Measurements from ENCODE around the gene POLR2H. TPM values are rescaled to one million over a fixed set of nuclear protein-coding genes. Genes with fewer than 3 reads are reported as not detected.

Gene POLR2H
- polyA plus RNA-seq (2011; rRNA removed) (81.2 and 94.4 TPM in 2 replicates), polyA minus RNA-seq (2011; rRNA and poly(A)+ RNA removed) (36.9 and 42.9 TPM in 2 replicates)

DNA sequence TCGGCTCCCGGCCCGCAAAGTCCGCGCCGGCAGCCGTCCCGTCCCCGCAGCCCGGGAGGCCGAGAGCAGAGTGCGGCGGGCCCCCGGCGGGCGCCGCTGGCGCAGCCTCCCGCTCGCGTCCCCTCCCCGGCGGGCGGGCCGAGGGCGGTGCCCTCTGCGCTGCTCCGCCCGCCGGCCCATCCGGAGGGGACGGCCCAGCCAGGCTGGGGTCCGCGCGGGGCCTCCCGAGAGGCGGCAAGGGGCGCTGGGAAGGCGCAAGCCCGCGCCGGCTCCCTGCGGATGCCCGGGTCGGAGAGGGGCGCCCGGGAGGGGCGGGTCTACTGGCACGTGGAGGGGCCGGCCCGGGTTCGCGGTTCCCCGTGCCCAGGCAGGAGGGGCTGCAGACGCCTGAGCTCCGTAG lies at the start of gene POLR2H, which contains the start of gene CLCN2:
TSS of gene POLR2H (plus strand) at position 179 of the 400 bp plus-strand sequence. CDS start 1,783 bp downstream, outside the sequence.
TSS of gene CLCN2 (minus strand) at position 74 of the 400 bp plus-strand sequence. CDS start 126 bp downstream, outside the sequence.
- ChIA-PET POLR2A (interaction anchor here (0.7 to 1.3 kb wide), 3 partner anchors 46 to 1649 kb away, joined by 3 to 4 read pairs (median 4); no protein-coding TSS in a partner anchor), CTCF (interaction anchor here (1.6 to 1.8 kb wide), 2 partner anchors 8 to 10 kb away, joined by 6 to 12 read pairs; no protein-coding TSS in a partner anchor)
- H3K27ac ChIP-seq (ENCODE audit: low read depth, low read length), result peak within 1 kb of the TSS; percentile 73
- TF ChIP-seq, protein P1, sequence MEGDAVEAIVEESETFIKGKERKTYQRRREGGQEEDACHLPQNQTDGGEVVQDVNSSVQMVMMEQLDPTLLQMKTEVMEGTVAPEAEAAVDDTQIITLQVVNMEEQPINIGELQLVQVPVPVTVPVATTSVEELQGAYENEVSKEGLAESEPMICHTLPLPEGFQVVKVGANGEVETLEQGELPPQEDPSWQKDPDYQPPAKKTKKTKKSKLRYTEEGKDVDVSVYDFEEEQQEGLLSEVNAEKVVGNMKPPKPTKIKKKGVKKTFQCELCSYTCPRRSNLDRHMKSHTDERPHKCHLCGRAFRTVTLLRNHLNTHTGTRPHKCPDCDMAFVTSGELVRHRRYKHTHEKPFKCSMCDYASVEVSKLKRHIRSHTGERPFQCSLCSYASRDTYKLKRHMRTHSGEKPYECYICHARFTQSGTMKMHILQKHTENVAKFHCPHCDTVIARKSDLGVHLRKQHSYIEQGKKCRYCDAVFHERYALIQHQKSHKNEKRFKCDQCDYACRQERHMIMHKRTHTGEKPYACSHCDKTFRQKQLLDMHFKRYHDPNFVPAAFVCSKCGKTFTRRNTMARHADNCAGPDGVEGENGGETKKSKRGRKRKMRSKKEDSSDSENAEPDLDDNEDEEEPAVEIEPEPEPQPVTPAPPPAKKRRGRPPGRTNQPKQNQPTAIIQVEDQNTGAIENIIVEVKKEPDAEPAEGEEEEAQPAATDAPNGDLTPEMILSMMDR (IDR thresholded peaks at IDR 0.05; ENCODE audit: low read depth, low read length), result no peak
- no peaks in the 10 kb centered on the region for H3K9me3 ChIP-seq (ENCODE audit: control insufficient read depth, insufficient read depth, low read length)
- no peak for DNase-seq (ENCODE audit: low read depth, low spot score)
- H3K27me3 ChIP-seq (ENCODE audit: control insufficient read depth, insufficient read depth, low read length), result no peaks in the 10 kb centered on the region
- peak within 1 kb of the TSS; percentile 81 for H3K4me3 ChIP-seq (ENCODE audit: low read depth, low read length)

GRCh38 chr3:184314363-184314699 lies 47.2 kb upstream of the POLR2H start, which contains the start of gene EIF4G1:
Gene EIF4G1, plus strand, starts transcription at chr3:184314606. Its CDS starts 1,191 bp downstream, at chr3:184315797.
- H3K9me3 ChIP-seq (ENCODE audit: control insufficient read depth, insufficient read depth, low read length), result peaks cover 3% of the 10 kb centered on the region; the same call in 1 of the 2 replicates
- TF ChIP-seq, protein P1 (IDR thresholded peaks at IDR 0.05; ENCODE audit: low read depth, low read length), result no peak
- peak within 1 kb of the TSS; percentile 90 for H3K4me3 ChIP-seq (ENCODE audit: low read depth, low read length)
- H3K27ac ChIP-seq (ENCODE audit: low read depth, low read length), result peak within 1 kb of the TSS; percentile 77
- H3K27me3 ChIP-seq (ENCODE audit: control insufficient read depth, insufficient read depth, low read length), result no peaks in the 10 kb centered on the region
- DNase-seq (ENCODE audit: low read depth, low spot score), result peak; percentile 87
- ChIA-PET POLR2A (interaction anchor here (1.1 kb wide), 1 partner anchor 8 kb away, joined by 3 read pairs; no protein-coding TSS in a partner anchor), CTCF (no interaction called here)

DNA sequence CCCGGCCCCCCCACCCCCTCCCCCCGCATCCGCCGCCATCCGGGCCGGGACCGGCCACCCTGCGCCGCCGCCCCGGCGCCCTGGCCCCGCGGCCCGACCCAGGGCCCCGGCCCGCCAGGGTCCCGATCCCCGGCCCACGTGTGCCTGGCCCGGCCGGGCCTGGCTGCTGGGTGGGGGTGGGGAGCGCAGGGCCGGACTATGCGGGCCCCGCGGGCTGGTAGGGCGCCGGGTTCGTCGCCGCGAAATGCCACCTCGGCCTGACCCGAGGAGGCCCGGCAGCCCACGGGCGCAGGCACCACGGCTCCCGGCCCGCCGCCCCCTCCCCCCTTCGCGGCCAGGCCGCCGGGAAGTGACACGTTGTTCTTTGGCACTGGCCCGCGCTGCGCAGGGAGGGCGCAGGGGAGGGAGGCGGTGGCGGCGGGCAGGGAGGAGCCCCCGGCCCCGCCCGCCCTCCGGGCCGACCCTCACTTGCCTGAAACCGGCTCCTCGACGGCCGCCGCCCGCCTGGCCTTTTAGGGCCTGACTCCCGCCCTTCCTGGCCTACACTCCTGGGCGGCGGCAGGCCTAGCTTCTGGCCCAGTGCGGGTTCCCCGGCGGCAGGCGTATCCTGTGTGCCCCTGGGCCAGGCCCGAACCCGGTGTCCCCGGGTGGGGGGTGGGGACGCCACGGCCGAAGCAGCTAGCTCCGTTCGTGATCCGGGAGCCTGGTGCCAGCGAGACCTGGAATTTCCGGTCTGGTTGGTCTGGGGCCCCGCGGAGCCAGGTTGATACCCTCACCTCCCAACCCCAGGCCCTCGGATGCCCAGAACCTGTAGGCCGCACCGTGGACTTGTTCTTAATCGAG lies 46.6 kb upstream of the POLR2H start:
- Histone ChIP-seq H3K4me3 (ENCODE audit: low read depth, low read length) (peak overlapping the region; percentile 90), H3K27ac (ENCODE audit: low read depth, low read length) (peak overlapping the region; percentile 77), H3K9me3 (ENCODE audit: control insufficient read depth, insufficient read depth, low read length) (peaks cover 3% of the 10 kb centered on the region; the same call in 1 of the 2 replicates), H3K27me3 (ENCODE audit: control insufficient read depth, insufficient read depth, low read length) (no peaks in the 10 kb centered on the region)
- POLR2A ChIA-PET, result interaction anchor here (0.9 to 1.6 kb wide), 5 partner anchors 11 to 65 kb away, joined by 3 to 7 read pairs (median 3); partner anchors contain the start of genes CLCN2, EEF1AKMT4, FAM131A and POLR2H
- CTCF ChIA-PET, result no interaction called here
- DNase-seq (ENCODE audit: low read depth, low spot score), result no peak
- TF ChIP-seq, protein P1 (IDR thresholded peaks at IDR 0.05; ENCODE audit: low read depth, low read length), result no peak

DNA sequence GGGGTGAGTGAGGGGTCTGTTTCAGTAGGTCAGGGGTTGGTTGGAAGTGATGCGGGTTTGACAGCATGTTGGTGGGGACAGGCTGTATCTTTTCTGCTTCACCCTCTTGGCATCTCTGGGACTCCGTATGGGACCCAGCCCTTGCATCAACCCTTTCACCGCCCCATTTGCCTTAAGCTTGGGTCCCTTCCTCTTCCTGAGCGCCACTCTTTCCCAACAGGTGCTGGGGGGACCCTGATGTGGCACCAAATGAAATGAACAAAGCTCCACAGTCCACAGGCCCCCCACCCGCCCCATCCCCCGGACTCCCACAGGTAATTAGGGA lies 46.0 kb upstream of the POLR2H start:
- H3K4me3 ChIP-seq (ENCODE audit: low read depth, low read length), result peak overlapping the region; percentile 90
- POLR2A ChIA-PET, result interaction anchor here (0.9 to 1.6 kb wide), 5 partner anchors 11 to 66 kb away, joined by 3 to 7 read pairs (median 3); partner anchors contain the start of genes CLCN2, EEF1AKMT4, FAM131A and POLR2H
- H3K27ac ChIP-seq (ENCODE audit: low read depth, low read length), result peak overlapping the region; percentile 77
- H3K9me3 ChIP-seq (ENCODE audit: control insufficient read depth, insufficient read depth, low read length), result peaks cover 3% of the 10 kb centered on the region; the same call in 1 of the 2 replicates
- DNase-seq (ENCODE audit: low read depth, low spot score), result no peak
- no peaks in the 10 kb centered on the region for H3K27me3 ChIP-seq (ENCODE audit: control insufficient read depth, insufficient read depth, low read length)
- CTCF ChIA-PET, result no interaction called here
- TF ChIP-seq, protein P1 (IDR thresholded peaks at IDR 0.05; ENCODE audit: low read depth, low read length), result no peak

Measured in AG04450 (cell line).